Endothelial cell of hepatic sinusoid (primary cell): ENCODE measurements around the gene NCL.
"Not testable (repeated sequence)": the region's sequence is repeated elsewhere in the genome, so short reads cannot be mapped to it uniquely, and the experiment has no call there.

Experiments
- in situ Hi-C: cut with HindIII; loops from 2 replicates; pipeline ENCODE4 v1.10.0; 2017; ENCODE audit warnings: low sequenced_read_pairs

NCL gene

GRCh38 chr2:231467613-231468530 is 3.6 kb upstream of the NCL start:
- in situ Hi-C loops = no loop called here

- in situ Hi-C loops = no loop called here
Measured at GRCh38 chr2:231467016-231467545, 2.8 kb upstream of the NCL start.

GRCh38 chr2:231464576-231465540 is 574 bp upstream of the NCL start:
- in situ Hi-C loops = no loop called here

GRCh38 chr2:231462729-231463465 is 1.4 kb downstream of the NCL start:
- in situ Hi-C loops = no loop called here

- in situ Hi-C loops = no loop called here
Measured at GRCh38 chr2:231461516-231461971, 2.7 kb downstream of the NCL start.

GRCh38 chr2:231460841-231461240 is 3.4 kb downstream of the NCL start:
- in situ Hi-C loops = not testable (repeated sequence)

DNA sequence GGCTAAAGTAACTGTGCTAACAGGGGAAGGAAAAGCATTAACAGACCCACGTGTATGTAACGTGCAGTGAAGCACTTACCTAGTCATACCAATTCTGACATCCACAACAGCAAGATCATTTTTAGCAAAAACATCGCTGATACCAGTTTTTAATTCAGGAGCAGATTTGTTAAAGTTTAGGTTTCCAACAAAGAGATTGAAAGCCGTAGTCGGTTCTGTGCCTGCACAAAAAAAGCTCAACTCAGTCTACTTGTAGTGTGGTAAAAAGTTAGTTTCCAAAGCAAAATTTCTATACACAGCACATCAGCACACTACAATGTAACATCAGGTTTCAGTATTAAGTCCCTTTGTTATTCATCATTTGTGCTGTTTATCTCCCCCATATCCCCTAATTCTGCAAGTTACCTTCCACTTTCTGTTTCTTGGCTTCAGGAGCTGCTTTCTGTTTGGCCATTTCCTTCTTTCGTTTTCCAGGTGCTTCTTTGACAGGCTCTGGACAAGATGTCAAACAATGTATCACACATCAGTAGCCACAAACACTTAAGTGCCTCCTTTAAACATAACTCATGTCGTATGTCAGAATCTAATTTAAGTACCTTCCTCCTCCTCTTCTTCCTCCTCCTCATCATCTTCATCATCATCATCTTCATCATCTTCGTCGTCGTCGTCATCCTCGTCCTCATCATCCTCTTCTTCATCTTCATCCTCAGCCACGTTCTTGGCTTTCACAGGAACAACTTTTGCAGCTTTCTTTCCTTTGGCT is 4.0 kb downstream of the NCL start:
- in situ Hi-C loops = no loop called here

GRCh38 chr2:231458368-231458767 is 5.9 kb downstream of the NCL start:
- in situ Hi-C loops = no loop called here

DNA sequence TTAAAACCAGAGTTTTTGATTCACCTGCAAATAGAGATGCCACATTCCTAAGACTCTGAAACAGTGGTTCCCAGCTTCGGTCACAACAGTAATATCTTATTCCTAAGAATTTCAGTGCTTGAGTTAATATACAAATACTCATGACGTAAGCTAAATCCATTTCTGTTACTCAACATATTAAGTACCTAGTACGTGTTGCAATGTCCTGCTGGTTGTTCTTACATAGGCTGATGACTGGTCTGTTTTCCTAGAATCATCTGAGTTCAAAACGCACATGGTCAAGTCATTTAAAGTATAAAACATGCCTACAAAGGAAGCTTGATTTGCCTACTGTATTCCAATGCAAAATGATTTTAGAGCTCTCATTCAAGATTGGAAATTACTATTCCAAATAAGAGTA is 7.2 kb downstream of the NCL start:
- in situ Hi-C loops = no loop called here

DNA sequence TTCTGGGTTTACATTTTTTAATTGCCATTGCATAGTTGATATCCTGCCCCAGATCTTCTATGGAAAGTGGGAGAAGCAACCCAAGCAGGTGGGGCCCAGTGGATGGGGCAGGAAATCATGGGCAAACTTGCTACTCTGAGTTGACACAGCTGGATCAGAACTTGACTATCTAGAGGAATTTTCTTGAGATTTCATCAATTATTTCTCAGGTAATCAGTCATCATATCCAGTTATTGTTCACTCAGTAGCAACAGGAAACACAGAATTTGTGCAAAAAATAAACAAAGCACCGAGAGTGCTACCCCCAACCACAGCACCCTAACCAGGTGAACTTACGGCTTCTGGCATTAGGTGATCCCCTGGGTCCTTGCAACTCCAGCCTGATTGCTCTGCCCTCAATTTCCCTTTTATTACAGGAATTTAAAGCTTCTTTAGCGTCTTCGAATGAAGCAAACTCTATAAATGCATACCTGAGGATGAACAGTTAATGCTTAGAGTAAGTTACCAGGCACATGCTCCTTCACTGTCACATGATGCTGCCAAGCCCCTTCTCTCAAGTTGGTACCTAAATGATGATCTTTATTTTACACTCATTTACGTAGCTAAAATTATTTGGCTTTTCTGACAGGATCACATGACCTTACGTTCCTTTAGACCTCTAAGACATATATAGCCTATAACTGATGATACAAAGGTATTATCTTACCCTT is 7.8 kb downstream of the NCL start:
- in situ Hi-C loops = no loop called here

GRCh38 chr2:231455890-231456289 is 8.4 kb downstream of the NCL start:
- in situ Hi-C loops = no loop called here

GRCh38 chr2:231455222-231455621 is 9.1 kb downstream of the NCL start:
- in situ Hi-C loops = no loop called here

GRCh38 chr2:231454361-231454791 is 9.9 kb downstream of the NCL start:
- in situ Hi-C loops = no loop called here

- in situ Hi-C loops = no loop called here
Measured at GRCh38 chr2:231452799-231453508, 11.3 kb downstream of the NCL start.

GRCh38 chr2:231450548-231450989 is 13.7 kb downstream of the NCL start:
- in situ Hi-C loops = no loop called here

DNA sequence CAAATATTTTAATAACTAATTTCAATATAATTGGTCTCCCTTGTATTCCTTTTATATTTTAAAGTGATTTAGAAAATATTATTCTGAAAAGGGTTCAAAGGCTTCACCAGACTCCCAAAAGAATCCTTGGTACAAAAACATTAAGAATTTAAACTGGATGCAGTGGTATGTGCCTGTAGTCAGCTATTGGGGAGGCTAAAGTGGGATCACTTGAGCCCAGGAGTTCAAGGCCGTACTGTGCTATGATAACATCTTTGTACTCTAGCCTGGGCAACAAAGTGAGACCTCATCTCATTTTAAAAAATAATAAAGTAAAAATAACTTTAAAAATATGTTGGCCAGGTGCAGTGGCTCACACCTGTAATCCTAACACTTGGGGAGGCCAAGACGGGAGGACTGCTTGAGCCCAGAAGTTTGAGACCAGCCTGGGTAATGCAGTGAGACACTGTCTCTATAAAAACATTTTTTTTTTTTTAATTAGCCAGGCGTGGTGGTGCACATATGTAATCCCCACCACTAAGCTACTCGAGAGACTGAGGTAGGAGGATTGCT is 14.7 kb downstream of the NCL start:
- in situ Hi-C loops = loop anchor here (25.0 kb wide), 1 partner anchor 362 kb away; no protein-coding TSS in a partner anchor

- in situ Hi-C loops = loop anchor here (25.0 kb wide), 1 partner anchor 350 kb away; no protein-coding TSS in a partner anchor
Measured at GRCh38 chr2:231436957-231437356, 27.3 kb downstream of the NCL start.

- in situ Hi-C loops = loop anchor here (25.0 kb wide), 1 partner anchor 347 kb away; no protein-coding TSS in a partner anchor
Measured at GRCh38 chr2:231433990-231434389, 30.3 kb downstream of the NCL start.
